HepG2 (cell line): ENCODE measurements around the gene ITIH1. TPM values are rescaled to one million over a fixed set of nuclear protein-coding genes. Genes with fewer than 3 reads are reported as not detected.

ENCODE experiments used
- ARID4A ChIP-seq: sonication (generic); formaldehyde crosslinking; IDR thresholded peaks from 2 replicates; pipeline ENCODE4 v1.5.0; 2020; ENCODE audit warnings: mild to moderate bottlenecking, missing genetic modification reagents, borderline replicate concordance
- BORCS8-MEF2B ChIP-seq: sonication (generic); formaldehyde crosslinking; IDR thresholded peaks from 2 replicates; pipeline ENCODE4 v1.8.0; 2022; ENCODE audit warnings: mild to moderate bottlenecking, missing genetic modification reagents
- EHMT2 ChIP-seq: fragments of 200-600 bp; sonication (generic); IDR thresholded peaks from 2 replicates; pipeline ENCODE4 v1.7.0; 2017; ENCODE audit warnings: antibody characterized with exemption, low read depth, low read length, borderline replicate concordance
- HMG20B ChIP-seq: conservative IDR thresholded peaks from 2 replicates; pipeline ENCODE4 v1.6.1; 2016; ENCODE audit warnings: missing genetic modification reagents, missing compliant biosample characterization
- MAFG ChIP-seq: sonication (generic); formaldehyde crosslinking; IDR thresholded peaks from 2 replicates; pipeline ENCODE4 v1.5.1; 2020; ENCODE audit warnings: mild to moderate bottlenecking, missing genetic modification reagents
- MED1 ChIP-seq: sonication (generic); formaldehyde crosslinking; IDR thresholded peaks from 2 replicates; pipeline ENCODE4 v1.4.0; 2020; ENCODE audit warnings: missing genetic modification reagents
- MEF2D ChIP-seq: sonication (generic); formaldehyde crosslinking; IDR thresholded peaks from 2 replicates; pipeline ENCODE4 v1.5.1; 2020; ENCODE audit warnings: mild to moderate bottlenecking, missing genetic modification reagents
- NR0B2 ChIP-seq: sonication (generic); formaldehyde crosslinking; IDR thresholded peaks from 2 replicates; pipeline ENCODE4 v1.4.0; 2020; ENCODE audit warnings: mild to moderate bottlenecking, missing genetic modification reagents
- PHF20 ChIP-seq: sonication (generic); formaldehyde crosslinking; IDR thresholded peaks from 2 replicates; pipeline ENCODE4 v1.5.0; 2020; ENCODE audit warnings: mild to moderate bottlenecking, missing genetic modification reagents
- PLSCR1 ChIP-seq: sonication (generic); formaldehyde crosslinking; IDR thresholded peaks from 2 replicates; pipeline ENCODE4 v1.5.0; 2020; ENCODE audit warnings: missing genetic modification reagents, mild to moderate bottlenecking, borderline replicate concordance
- POLR2AphosphoS5 ChIP-seq: IDR thresholded peaks from 2 replicates; pipeline ENCODE4 v1.6.1; 2012; ENCODE audit warnings: low read depth, low read length
- RBM39 ChIP-seq: fragments of 200-400 bp; formaldehyde crosslinking; IDR thresholded peaks from one replicate; pipeline ENCODE4 v1.6.1; 2018; ENCODE audit warnings: antibody characterized with exemption, mild to moderate bottlenecking, low read depth, low read length; ENCODE audit not compliant: poor library complexity, severe bottlenecking
- REPIN1 ChIP-seq: sonication (generic); formaldehyde crosslinking; IDR thresholded peaks from 2 replicates; pipeline ENCODE4 v1.8.0; 2022; ENCODE audit warnings: missing genetic modification reagents, low read depth, mild to moderate bottlenecking, borderline replicate concordance
- RXRB ChIP-seq: IDR thresholded peaks from 2 replicates; pipeline ENCODE4 v1.6.1; 2016; ENCODE audit warnings: borderline replicate concordance, missing genetic modification reagents, missing compliant biosample characterization
- SIN3B ChIP-seq: fragments of 150-350 bp; IDR thresholded peaks from 2 replicates; pipeline ENCODE4 v1.6.1; 2014; ENCODE audit warnings: low read length
- SP4 ChIP-seq: sonication (generic); formaldehyde crosslinking; IDR thresholded peaks from 2 replicates; pipeline ENCODE4 v1.8.1; 2023; ENCODE audit warnings: mild to moderate bottlenecking, missing genetic modification reagents
- TAF1 ChIP-seq: sonication (generic); formaldehyde crosslinking; IDR thresholded peaks from 2 replicates; pipeline ENCODE4 v1.4.0; 2020; ENCODE audit warnings: missing genetic modification reagents
- TEAD2 ChIP-seq: sonication (generic); formaldehyde crosslinking; IDR thresholded peaks from 2 replicates; pipeline ENCODE4 v1.9.0; 2021; ENCODE audit warnings: missing genetic modification reagents
- ZMAT3 ChIP-seq: sonication (generic); formaldehyde crosslinking; conservative IDR thresholded peaks from 2 replicates; pipeline ENCODE4 v1.7.0; 2021; ENCODE audit warnings: missing genetic modification reagents
- ZNF18 ChIP-seq: sonication (generic); formaldehyde crosslinking; IDR thresholded peaks from 2 replicates; pipeline ENCODE4 v1.8.0; 2022; ENCODE audit warnings: mild to moderate bottlenecking, missing genetic modification reagents; ENCODE audit not compliant: insufficient replicate concordance
- ZNF362 ChIP-seq: sonication (generic); formaldehyde crosslinking; IDR thresholded peaks from 2 replicates; pipeline ENCODE4 v1.4.0; 2020; ENCODE audit warnings: missing genetic modification reagents, mild to moderate bottlenecking, borderline replicate concordance
- ZNF501 ChIP-seq: sonication (generic); formaldehyde crosslinking; IDR thresholded peaks from 2 replicates; pipeline ENCODE4 v1.5.1; 2020; ENCODE audit warnings: mild to moderate bottlenecking, moderate library complexity, missing genetic modification reagents
- ZNF614 ChIP-seq: IDR thresholded peaks from 2 replicates; pipeline ENCODE4 v1.6.1; 2018; ENCODE audit warnings: missing biosample characterization, missing genetic modification reagents, inconsistent platforms, borderline replicate concordance
- ZNF644 ChIP-seq: IDR thresholded peaks from 2 replicates; pipeline ENCODE4 v1.6.1; 2016; ENCODE audit warnings: low read depth
- polyA plus RNA-seq, 8 experiments: library from polyadenylated mRNA; depleted of rRNA in 3 of 8; stranded (reverse) in 7 of 8; unstranded in 1 of 8; fragments of >200 nt; fragmentation: Illumina TruSeq in 4 of 8; extraction: Trizol in 4 of 8; gene quantifications; 2 replicates each; pipeline versions ENCODE4 v1.2.1 to v1.2.3, GENCODE V29; 2011 to 2016; ENCODE audit warnings: low read depth in 4 of 8, missing spikeins in 1 of 8, mixed read lengths in 1 of 8; ENCODE audit not compliant: insufficient read depth in 1 of 8
- total RNA-seq, 5 experiments: library from RNA; depleted of rRNA; stranded (reverse); fragments of >200 nt; fragmentation: Illumina TruSeq; extraction: Trizol; gene quantifications; 2 replicates each; pipeline ENCODE4 v1.2.3, GENCODE V29; 2016; ENCODE audit warnings: low read depth in 1 of 5

Gene ITIH1
- total and polyA plus RNA-seq, 2 of the 13 experiments (the other 11 are each of a cell fraction or from before 2014, with no cell fraction given), result 12.3 to 19.6 TPM

- peak; percentile 43; the same call in 1 of the 2 replicates for TF ChIP-seq RXRB (CRISPR knock-in tag)
- no peak for TF ChIP-seq SP4 (CRISPR knock-in tag)
- no peak for TF ChIP-seq TAF1
- no peak for TF ChIP-seq PHF20 (CRISPR knock-in tag)
- no peak for TF ChIP-seq RBM39
- TF ChIP-seq MED1 (CRISPR knock-in tag), result peak; percentile 51
- no peak for TF ChIP-seq EHMT2
- TF ChIP-seq ZNF614 (CRISPR knock-in tag), result no peak
- no peak for TF ChIP-seq PLSCR1 (CRISPR knock-in tag)
- TF ChIP-seq TEAD2 (CRISPR knock-in tag), result no peak
- peak; percentile 51; the same call in 1 of the 2 replicates for TF ChIP-seq ARID4A (CRISPR knock-in tag)
- no peak for TF ChIP-seq ZNF501 (CRISPR knock-in tag)
- TF ChIP-seq BORCS8-MEF2B (CRISPR knock-in tag), result peak; percentile 53; the same call in 1 of the 2 replicates
- TF ChIP-seq ZNF644 (CRISPR knock-in tag), result no peak
- TF ChIP-seq ZMAT3, result no peak
- no peak for TF ChIP-seq SIN3B
- no peak for TF ChIP-seq NR0B2 (CRISPR knock-in tag)
- TF ChIP-seq ZNF18 (CRISPR knock-in tag), result no peak
- no peak for TF ChIP-seq POLR2AphosphoS5
- TF ChIP-seq ZNF362 (CRISPR knock-in tag), result no peak
- no peak for TF ChIP-seq MEF2D (CRISPR knock-in tag)
- peak; percentile 61; the same call in 1 of the 2 replicates for TF ChIP-seq REPIN1 (CRISPR knock-in tag)
- no peak for TF ChIP-seq HMG20B
- TF ChIP-seq MAFG (CRISPR knock-in tag), result no peak
Measured at GRCh38 chr3:52792413-52792812, 15.0 kb downstream of the ITIH1 start (continued).
